WTC11 (cell line): ENCODE data around the gene EVL. TPM values are rescaled to one million over a fixed set of nuclear protein-coding genes. Genes with fewer than 3 reads are reported as not detected.

ENCODE experiments used
- AFF4 ChIP-seq: sonication (generic); formaldehyde crosslinking; IDR thresholded peaks from 2 replicates; pipeline ENCODE4 v1.8.1; 2023; ENCODE audit warnings: mild to moderate bottlenecking, missing genetic modification reagents, borderline replicate concordance
- ATF6 ChIP-seq: sonication (generic); formaldehyde crosslinking; IDR thresholded peaks from 2 replicates; pipeline ENCODE4 v1.8.1; 2023; ENCODE audit warnings: mild to moderate bottlenecking, missing genetic modification reagents
- CBFB ChIP-seq: sonication (generic); formaldehyde crosslinking; IDR thresholded peaks from 2 replicates; pipeline ENCODE4 v1.8.1; 2022; ENCODE audit warnings: mild to moderate bottlenecking, low read depth, missing genetic modification reagents
- CREM ChIP-seq: sonication (generic); formaldehyde crosslinking; IDR thresholded peaks from 2 replicates; pipeline ENCODE4 v1.8.1; 2022; ENCODE audit warnings: mild to moderate bottlenecking, missing genetic modification reagents, moderate library complexity
- CTCF ChIP-seq: fragments of 200-600 bp; IDR thresholded peaks from 2 replicates; pipeline ENCODE4 v1.8.0; 2022; ENCODE audit warnings: antibody characterized with exemption
- E2F1 ChIP-seq: sonication (generic); formaldehyde crosslinking; IDR thresholded peaks from 2 replicates; pipeline ENCODE4 v1.8.0; 2022; ENCODE audit warnings: mild to moderate bottlenecking, missing genetic modification reagents
- E2F5 ChIP-seq: sonication (generic); formaldehyde crosslinking; IDR thresholded peaks from 2 replicates; pipeline ENCODE4 v1.8.1; 2022; ENCODE audit warnings: mild to moderate bottlenecking, moderate library complexity, missing genetic modification reagents
- EMX1 ChIP-seq: fragments of 250-450 bp; sonication (Bioruptor Pico); IDR thresholded peaks from 2 replicates; pipeline ENCODE4 v1.8.0; 2021; ENCODE audit warnings: mild to moderate bottlenecking
- ESRRA ChIP-seq: sonication (generic); formaldehyde crosslinking; IDR thresholded peaks from 2 replicates; pipeline ENCODE4 v1.8.1; 2022; ENCODE audit warnings: mild to moderate bottlenecking, missing genetic modification reagents, borderline replicate concordance
- ETV6 ChIP-seq: sonication (generic); formaldehyde crosslinking; IDR thresholded peaks from 2 replicates; pipeline ENCODE4 v1.8.1; 2022; ENCODE audit warnings: mild to moderate bottlenecking, missing genetic modification reagents
- FOXP1 ChIP-seq: sonication (generic); formaldehyde crosslinking; IDR thresholded peaks from 2 replicates; pipeline ENCODE4 v1.8.0; 2022; ENCODE audit warnings: missing genetic modification reagents, mild to moderate bottlenecking, moderate library complexity, borderline replicate concordance
- FOXP4 ChIP-seq: sonication (generic); formaldehyde crosslinking; IDR thresholded peaks from 2 replicates; pipeline ENCODE4 v1.8.0; 2022; ENCODE audit warnings: mild to moderate bottlenecking, missing genetic modification reagents
- GABPB1 ChIP-seq: sonication (generic); formaldehyde crosslinking; IDR thresholded peaks from 2 replicates; pipeline ENCODE4 v1.8.1; 2023; ENCODE audit warnings: mild to moderate bottlenecking, missing genetic modification reagents
- HMGXB4 ChIP-seq: sonication (generic); formaldehyde crosslinking; IDR thresholded peaks from 2 replicates; pipeline ENCODE4 v1.8.1; 2023; ENCODE audit warnings: mild to moderate bottlenecking, moderate library complexity, missing genetic modification reagents
- IRF1 ChIP-seq: sonication (generic); formaldehyde crosslinking; IDR thresholded peaks from 2 replicates; pipeline ENCODE4 v1.8.0; 2023; ENCODE audit warnings: missing genetic modification reagents
- JUN ChIP-seq: sonication (generic); formaldehyde crosslinking; IDR thresholded peaks from 2 replicates; pipeline ENCODE4 v1.8.0; 2023; ENCODE audit warnings: mild to moderate bottlenecking, missing genetic modification reagents
- KAT7 ChIP-seq: sonication (generic); formaldehyde crosslinking; IDR thresholded peaks from 2 replicates; pipeline ENCODE4 v1.8.1; 2023; ENCODE audit warnings: missing genetic modification reagents, mild to moderate bottlenecking, borderline replicate concordance
- MAX ChIP-seq: sonication (generic); formaldehyde crosslinking; IDR thresholded peaks from 2 replicates; pipeline ENCODE4 v1.8.0; 2022; ENCODE audit warnings: mild to moderate bottlenecking, missing genetic modification reagents
- NFE2L1 ChIP-seq: sonication (generic); formaldehyde crosslinking; IDR thresholded peaks from 2 replicates; pipeline ENCODE4 v1.8.1; 2023; ENCODE audit warnings: missing genetic modification reagents
- NR1H2 ChIP-seq: sonication (generic); formaldehyde crosslinking; IDR thresholded peaks from 2 replicates; pipeline ENCODE4 v1.9.0; 2021; ENCODE audit warnings: mild to moderate bottlenecking, moderate library complexity, missing genetic modification reagents
- NR3C1 ChIP-seq: sonication (generic); formaldehyde crosslinking; conservative IDR thresholded peaks from 2 replicates; pipeline ENCODE4 v1.8.1; 2023; ENCODE audit warnings: low read depth, mild to moderate bottlenecking, missing genetic modification reagents
- RORB ChIP-seq: fragments of 250-450 bp; sonication (Bioruptor Pico); IDR thresholded peaks from 2 replicates; pipeline ENCODE4 v1.9.0; 2021; ENCODE audit warnings: mild to moderate bottlenecking
- SOX15 ChIP-seq: fragments of 250-450 bp; sonication (Bioruptor Pico); IDR thresholded peaks from 2 replicates; pipeline ENCODE4 v1.9.0; 2021; ENCODE audit warnings: mild to moderate bottlenecking
- SP1 ChIP-seq: sonication (generic); formaldehyde crosslinking; conservative IDR thresholded peaks from 2 replicates; pipeline ENCODE4 v1.8.1; 2022; ENCODE audit warnings: missing genetic modification reagents
- total RNA-seq: library from RNA; stranded (reverse); gene quantifications from 3 replicates; pipeline ENCODE4 v1.2.3, GENCODE V29; 2021

The EVL gene
- total RNA-seq, 1 experiment from 2014 or later, result 60.8 TPM

GRCh38 chr14:100192672-100193416 lies 127.6 kb downstream of the EVL start (continued):
- TF ChIP-seq E2F1 (CRISPR knock-in tag) (no peak), FOXP1 (CRISPR knock-in tag) (peak; percentile 55; the same call in 1 of the 2 replicates), FOXP4 (CRISPR knock-in tag) (no peak), IRF1 (no peak), AFF4 (CRISPR knock-in tag) (no peak), JUN (CRISPR knock-in tag) (no peak), CBFB (no peak), RORB (CRISPR knock-in tag) (no peak), NFE2L1 (CRISPR knock-in tag) (peak; percentile 62; the same call in 1 of the 2 replicates), GABPB1 (peak; percentile 42), SOX15 (CRISPR knock-in tag) (no peak), ESRRA (CRISPR knock-in tag) (peak; percentile 34; the same call in 1 of the 2 replicates), SP1 (peak; percentile 91), CTCF (peak; percentile 76), MAX (CRISPR knock-in tag) (peak; percentile 85), ETV6 (no peak), CREM (CRISPR knock-in tag) (peak; percentile 28; the same call in 1 of the 2 replicates), HMGXB4 (CRISPR knock-in tag) (peak; percentile 93), NR1H2 (CRISPR knock-in tag) (no peak), E2F5 (CRISPR knock-in tag) (peak; percentile 90), KAT7 (no peak; the same call in 1 of the 2 replicates), ATF6 (CRISPR knock-in tag) (no peak), EMX1 (CRISPR knock-in tag) (0 out of 2 replicates have a peak, but pooled peaks have one; percentile 67), NR3C1 (CRISPR knock-in tag) (no peak)
